AG09319 (cell line): ENCODE measurements around the gene NBPF1.
"Not testable (repeated sequence)": the region's sequence is repeated elsewhere in the genome, so short reads cannot be mapped to it uniquely, and the experiment has no call there.

Experiments used
- DNase-seq: peaks from one replicate; pipeline ENCODE4 v3.0.0-alpha.2; 2010; ENCODE audit warnings: low read depth; ENCODE audit errors: extremely low read depth
- TF ChIP-seq, protein P1 (sequence below): IDR thresholded peaks from 2 replicates; pipeline ENCODE4 v1.5.1; 2011; ENCODE audit warnings: low read depth, mild to moderate bottlenecking, inconsistent platforms, low read length, moderate library complexity

NBPF1 gene

DNA sequence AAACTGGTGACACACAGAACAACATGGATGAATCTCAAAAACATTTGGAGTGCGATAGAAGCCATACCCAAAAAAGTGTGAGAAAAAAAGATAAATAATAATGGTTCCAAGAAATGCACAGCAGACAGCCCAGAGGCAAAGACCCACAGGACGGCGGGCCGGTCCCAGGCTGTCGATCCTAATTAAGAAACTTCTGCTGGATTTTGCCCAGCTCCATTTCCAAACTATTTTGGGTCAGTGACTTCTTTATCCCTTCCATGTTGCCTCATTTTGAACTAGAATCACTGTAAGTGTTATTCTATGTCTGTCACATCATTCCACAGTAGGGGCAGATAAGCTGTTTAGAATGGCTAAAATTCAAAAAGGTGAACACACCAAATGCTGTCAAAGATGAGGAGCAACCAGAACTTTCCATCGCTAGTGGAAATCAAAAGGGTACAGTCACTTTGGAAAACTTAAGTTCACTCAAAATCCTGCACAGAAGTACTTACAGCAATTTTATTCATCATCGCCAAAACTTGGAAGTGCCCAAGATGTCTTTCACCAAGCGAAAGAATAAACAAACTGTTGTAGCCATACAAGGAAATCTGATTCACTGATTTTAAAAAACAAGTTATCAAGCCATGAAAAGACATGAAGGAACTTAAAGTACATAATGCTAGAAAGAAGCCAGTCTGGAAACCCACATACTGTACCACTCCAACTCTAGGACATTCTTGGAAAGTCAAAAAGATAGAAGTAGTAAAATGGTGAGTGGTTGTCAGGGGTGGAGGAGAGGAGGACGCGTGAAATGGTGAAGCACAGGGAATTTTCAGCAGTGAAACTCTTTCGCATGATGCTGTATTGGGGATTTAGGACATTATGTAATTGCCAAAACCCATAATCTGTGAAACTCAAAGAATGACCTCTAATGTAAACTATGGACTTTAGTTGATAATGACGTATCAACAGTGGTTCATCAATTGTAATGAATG is 7.5 kb downstream of the NBPF1 start:
- no peak for DNase-seq
- TF ChIP-seq, protein P1, sequence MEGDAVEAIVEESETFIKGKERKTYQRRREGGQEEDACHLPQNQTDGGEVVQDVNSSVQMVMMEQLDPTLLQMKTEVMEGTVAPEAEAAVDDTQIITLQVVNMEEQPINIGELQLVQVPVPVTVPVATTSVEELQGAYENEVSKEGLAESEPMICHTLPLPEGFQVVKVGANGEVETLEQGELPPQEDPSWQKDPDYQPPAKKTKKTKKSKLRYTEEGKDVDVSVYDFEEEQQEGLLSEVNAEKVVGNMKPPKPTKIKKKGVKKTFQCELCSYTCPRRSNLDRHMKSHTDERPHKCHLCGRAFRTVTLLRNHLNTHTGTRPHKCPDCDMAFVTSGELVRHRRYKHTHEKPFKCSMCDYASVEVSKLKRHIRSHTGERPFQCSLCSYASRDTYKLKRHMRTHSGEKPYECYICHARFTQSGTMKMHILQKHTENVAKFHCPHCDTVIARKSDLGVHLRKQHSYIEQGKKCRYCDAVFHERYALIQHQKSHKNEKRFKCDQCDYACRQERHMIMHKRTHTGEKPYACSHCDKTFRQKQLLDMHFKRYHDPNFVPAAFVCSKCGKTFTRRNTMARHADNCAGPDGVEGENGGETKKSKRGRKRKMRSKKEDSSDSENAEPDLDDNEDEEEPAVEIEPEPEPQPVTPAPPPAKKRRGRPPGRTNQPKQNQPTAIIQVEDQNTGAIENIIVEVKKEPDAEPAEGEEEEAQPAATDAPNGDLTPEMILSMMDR = no peak

DNA sequence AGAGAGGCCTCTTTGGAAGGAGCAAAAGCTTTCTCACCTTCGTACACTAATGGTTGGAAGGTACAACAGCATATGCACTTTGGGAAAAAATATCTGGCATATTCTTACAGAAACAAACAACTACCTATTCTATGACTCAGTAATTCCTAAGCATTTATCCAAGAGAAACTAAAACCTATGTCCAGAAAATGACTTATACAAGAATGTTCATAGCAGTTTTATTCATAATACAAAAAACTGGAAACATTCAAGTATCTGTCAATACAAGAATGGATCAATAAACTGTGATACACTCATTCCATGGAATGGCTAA is 8.2 kb downstream of the NBPF1 start:
- TF ChIP-seq, protein P1 = no peak
- no peak for DNase-seq

DNA sequence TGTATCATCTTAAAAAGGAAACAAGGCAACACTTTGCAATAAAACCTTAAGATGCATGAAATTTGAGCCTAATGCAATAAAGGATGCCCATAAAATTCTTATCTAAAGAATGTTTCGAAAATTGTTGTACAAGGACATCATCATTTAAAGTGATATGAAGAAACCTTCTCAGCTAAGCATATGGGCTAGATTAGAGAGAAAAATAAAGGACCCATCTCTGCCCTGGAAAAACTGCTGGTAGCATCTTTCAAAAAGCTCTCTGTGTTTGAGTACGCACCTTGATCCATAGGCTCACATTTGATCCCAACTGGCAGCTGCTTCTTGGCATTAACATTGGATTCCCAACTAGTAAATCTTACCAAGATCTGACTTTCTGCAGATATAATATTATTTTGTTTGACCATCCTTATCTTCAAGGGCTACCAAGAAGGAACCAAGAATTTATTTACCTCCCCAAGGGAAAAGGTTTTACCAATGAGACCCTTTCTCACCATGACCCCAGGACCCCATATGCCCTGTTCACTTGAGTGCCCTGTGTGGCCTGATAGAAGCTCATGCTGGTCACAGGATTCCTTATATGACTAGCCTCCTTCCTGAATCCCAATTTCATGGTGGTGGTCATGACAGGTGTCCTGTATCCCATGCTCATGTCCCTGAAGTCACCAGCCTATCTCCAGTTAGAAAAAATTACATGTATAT is 8.7 kb downstream of the NBPF1 start:
- DNase-seq = not testable (repeated sequence)

DNA sequence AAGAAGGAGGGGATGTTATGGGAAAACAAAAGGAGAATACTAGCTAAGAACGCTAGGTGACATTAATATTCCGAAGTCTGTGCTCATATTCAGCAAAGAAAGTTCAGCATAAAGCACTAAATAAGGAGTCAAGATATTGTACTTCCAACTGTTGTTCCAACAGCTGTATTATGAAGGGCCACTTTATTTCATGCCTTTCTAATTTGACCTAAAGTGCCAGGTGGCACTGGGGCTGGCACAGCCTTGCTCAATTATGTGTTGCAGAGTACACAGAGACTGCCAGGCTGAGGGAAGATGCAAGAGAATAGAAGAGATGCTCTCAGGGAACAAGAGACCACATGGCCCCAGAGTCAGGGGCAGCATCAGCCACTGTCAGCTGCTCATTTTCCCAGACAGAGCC is 9.7 kb downstream of the NBPF1 start:
- not testable (repeated sequence) for DNase-seq

DNA sequence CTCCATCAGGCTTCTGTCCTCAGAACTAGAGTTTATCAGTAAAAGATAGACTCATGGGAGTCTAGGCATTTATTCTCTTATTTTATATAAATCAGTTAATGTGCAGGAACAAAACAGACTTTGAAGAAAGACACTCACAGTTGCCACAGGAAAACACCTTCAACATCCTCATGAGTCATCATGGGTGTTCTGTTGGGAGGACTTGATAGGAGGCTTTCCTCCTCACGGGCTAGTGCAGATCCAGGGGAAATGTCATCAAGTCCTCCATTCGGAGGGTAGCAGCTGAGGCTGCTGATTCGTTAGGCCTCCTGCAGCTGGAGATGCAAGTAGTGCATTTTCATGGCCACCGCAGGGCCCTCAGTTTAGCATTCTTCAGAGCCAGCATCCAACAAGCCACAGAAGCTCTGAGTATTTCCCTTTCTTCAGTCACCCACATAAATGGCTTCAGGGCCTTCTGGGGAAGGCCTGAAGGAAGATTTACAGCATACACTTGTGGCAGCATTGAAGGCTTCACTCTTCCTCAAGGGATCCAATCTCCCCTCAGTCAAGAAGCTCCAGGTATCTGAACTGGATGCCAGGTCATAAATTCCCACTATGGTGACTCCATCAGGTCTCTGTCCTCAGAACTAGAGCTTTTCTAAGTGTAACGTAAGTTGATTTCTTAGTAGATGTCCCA is 10.9 kb downstream of the NBPF1 start:
- DNase-seq = not testable (repeated sequence)

DNA sequence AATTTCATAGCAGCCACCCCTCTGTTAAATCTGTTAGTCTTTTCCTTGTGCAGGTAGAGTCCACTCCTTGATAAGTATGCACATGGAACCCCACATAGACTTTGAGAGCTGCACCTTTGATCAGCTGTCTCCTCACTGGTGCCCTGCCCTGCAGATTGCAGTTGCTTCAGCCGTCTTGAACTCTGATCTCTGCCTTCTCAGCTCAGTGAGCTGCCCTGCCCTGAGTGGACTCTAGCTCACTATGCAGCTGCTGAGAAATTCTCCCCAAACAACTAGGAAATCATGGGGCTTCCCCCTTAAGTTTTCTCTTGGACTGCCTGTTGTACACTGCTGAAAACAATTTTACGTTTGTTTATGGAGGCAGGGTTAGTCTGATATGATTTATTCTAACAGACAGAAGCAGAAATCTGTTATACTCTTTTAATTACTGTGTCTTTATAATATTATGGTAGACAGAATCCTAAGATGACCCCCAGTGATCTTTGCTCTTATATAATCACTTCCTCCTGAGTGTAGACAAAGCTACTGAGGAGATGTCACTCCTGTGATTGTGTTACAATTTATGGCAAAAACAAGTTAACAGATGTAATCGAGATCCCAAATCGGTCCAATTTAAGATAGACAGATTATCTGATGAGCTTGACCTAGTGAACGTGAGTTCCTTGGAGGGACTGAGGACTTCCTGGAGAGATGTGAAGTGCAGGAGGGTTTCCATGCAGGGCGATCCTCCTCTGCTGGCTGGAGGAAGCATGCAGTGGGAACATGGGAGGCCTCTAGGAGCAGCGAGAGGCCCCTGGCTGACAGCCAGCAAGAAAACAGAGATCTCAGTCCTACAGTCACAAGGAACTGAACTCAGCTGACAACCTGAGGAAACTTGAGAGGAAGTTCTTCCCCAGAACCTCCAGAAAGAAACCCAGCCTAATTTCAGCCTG is 12.2 kb downstream of the NBPF1 start:
- not testable (repeated sequence) for DNase-seq

DNA sequence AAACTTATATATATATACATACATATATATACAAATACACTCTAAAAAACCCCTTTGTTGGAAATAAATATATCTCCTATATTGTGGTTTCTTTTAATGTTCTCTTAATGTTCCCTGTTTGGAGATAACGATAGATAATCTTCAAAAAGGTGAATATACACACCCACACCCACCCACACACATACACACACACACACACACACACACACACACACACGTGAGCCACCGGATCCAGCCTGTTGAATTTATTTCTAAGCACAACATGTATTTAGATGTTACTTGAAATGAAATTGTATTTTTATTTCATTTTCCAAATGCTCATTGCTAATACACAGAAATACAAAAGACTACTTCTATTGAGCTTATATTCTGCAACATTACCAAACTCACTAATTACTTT is 14.0 kb downstream of the NBPF1 start:
- not testable (repeated sequence) for DNase-seq

DNA sequence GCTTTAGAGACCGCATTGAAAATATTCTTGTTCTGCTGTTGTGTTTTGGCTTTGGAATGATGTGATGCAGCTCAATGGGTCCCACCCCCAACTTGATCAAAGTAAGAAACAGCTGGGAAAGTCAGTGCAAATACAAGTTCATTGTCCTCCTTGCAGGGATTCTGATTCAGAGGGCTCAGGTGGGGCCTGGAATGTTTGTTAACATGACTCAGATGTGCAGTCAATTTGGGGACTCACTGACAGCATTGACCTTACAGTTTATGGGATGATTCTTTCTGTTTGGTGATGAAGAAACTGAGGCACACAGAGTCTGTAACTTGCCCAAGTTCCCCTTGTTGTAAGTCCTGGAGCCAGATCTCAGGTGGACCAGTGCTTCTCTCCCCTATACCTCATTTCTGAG is 18.1 kb downstream of the NBPF1 start:
- DNase-seq = not testable (repeated sequence)

DNA sequence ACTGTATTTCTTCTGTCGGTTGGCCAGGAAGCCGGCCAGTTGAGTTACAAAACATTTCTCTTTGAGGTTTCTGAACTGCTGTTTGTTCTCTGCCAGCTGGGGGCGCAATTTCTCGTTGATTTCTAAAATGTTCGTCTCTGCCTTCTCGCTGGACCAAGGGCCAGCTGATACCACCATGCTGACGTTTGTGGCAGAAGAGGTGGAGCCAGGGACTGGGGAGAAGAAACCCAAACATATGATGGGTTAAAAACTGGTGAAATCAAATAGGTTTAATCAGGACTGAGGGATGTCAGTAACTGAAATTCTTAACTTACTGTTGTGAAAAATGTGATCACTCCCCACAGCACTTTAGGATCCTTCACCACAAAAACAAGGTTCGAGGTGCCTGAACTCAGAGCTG is 21.5 kb downstream of the NBPF1 start:
- not testable (repeated sequence) for DNase-seq

DNA sequence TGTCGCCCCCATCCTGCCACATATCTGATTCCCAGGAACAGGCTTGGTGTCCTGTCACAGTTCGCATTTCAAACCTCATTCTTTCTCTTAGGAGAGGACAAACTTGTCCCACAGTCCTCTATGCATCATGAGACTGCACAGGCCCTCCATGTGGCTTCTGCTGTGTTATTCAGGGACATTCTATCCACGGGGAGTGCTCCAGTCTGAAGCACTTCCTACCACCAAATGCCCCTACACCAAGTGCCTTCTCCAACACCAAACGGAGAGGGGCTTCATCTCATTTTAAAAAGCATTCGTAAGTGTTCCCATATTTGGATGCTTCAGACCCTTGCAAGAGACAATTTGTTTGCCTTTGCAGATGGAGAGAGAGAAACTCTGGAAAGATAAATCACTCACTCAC is 25.3 kb downstream of the NBPF1 start:
- not testable (repeated sequence) for DNase-seq

DNA sequence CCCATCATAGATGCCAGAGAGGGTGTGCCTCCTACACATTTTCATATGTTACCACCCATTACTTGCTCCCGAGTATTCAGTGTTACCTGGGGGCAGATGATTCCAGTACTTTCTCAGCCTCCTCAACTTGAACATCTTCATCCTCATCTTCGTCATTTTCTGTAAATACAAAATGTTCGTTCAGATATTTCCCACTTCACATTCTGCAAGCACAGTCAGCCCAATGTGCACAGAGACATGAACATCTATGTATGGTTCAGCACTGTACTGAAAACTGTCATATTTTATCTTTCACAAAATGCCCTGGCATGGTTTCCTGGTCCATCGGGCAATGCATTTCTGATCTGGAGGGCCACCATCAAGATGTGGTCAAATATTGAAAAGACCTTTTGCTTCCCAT is 25.7 kb downstream of the NBPF1 start:
- DNase-seq = not testable (repeated sequence)

DNA sequence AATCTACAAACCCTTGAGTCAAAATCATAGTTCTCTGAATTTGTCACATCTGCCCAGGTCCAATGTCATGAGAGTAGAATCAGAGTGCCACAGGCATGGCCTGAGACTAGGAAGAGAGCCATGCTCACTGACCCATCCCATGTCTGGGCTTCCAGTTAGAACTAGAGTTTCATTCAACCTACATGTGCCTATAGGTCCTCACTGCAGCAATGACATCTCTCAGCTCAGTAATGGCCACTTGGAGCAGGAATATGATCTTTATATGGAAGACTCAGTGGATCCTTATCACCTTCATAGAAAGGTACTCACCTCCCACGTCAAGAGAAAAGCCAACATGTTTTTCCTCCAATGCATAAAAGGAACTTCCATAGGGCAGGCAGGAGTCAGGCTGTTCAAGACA is 48.0 kb downstream of the NBPF1 start:
- not testable (repeated sequence) for DNase-seq

DNA sequence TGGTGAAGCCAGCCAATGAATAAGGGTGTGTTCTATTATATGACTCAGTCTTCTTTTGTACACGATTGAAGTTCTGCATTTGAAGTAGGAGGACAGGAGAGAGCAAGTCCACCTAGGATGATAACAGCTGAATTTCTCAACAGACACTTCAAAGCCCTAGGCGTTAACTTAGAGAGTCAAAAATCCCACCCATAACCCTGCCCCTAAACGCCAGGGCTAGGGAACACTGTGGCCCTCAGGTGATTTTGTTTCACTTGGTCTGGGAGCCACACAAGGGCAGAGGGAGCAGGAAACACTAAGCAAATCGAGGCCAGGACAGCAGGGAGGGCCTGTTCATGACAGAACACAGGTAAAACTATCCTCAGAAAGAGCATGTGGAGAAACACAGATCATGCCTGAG is 52.3 kb downstream of the NBPF1 start:
- DNase-seq = not testable (repeated sequence)

DNA sequence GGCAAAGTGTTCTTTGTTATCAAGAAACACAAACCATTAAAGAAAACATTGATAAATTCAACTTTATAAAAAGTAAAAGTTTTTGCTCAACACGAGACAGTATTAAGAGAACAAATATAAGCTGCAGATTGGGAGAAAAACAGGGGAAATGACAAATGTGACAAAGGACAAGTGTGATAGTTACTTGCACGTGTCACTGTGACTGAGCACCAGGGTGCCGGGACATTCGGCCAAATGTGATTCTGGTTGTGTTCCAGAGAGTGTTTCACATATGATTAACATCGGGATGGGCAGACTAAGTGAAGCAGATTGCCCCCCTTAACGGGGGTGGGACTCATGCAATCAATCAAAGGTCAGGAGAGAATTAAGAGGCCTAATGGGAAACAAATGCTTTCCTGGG is 52.9 kb downstream of the NBPF1 start:
- DNase-seq = not testable (repeated sequence)

DNA sequence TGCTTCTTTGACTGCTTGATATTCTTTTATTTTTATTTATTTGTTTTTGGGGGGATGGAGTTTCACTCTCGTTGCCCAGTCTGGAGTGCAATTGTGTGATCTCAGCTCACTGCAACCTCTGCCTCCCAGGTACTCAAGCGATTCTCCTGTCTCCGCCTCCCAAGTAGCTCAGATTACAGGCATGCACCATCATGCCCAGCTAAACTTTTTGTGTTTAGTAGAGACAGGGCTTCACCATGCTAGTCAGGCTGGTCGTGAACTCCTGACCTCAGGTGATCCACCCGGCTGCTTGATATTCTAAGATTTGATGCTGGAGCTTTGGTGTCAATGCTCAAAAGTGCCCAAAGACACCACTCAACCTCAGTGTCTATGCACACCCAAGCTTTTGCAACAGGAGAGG is 53.7 kb downstream of the NBPF1 start:
- DNase-seq = not testable (repeated sequence)

DNA sequence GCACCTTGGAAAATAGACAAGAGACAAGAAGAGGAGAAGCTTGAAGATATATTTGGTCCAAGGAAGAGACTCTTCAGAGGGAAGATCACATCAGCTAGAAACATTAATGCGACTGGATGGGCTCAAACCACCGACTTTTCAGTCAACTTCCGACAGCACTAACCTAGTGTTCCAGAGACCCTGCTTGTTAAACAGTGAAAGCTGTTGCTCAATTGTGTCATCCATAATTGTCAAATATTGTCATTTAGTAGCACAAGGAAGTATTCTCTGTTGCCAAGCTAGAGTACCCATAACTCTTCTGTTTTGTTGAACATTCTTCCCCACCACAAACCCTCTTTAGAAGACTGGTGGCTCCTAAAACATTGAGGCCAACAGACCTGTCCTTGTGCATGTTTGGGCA is 56.3 kb downstream of the NBPF1 start:
- DNase-seq = not testable (repeated sequence)

DNA sequence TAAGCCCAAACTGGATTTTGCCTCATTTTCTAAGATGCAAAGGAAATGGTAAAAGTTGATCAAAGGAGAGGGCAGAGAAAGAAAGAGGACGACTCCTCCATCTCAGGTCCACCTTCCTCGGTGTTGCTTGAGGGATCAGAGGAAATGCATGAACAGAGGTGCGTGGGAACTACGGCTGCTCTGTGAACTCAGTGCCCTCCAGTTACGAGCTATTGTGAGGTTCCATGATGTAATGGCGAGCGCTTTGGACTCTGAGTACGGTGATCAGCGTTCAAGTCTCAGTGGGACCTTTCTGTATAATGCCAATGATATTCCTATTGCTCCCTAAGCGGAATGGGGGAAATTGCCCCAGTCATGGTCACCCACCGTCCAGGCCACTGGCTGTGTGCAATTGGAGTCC is 60.1 kb downstream of the NBPF1 start:
- DNase-seq = not testable (repeated sequence)
